Globus pallidus (tissue), 1 donor: Measurements from ENCODE around the gene SIN3A.
"Not testable (repeated sequence)": the region's sequence is repeated elsewhere in the genome, so short reads cannot be mapped to it uniquely, and the experiment has no call there.

Experiments
- DNase-seq: peaks from one replicate; pipeline ENCODE4 v3.0.0-alpha.2; 2015; ENCODE audit warnings: low spot score

Gene SIN3A

GRCh38 chr15:75450307-75451201, 936 bp downstream of the SIN3A start:
- peak; percentile 92 for DNase-seq

GRCh38 chr15:75449585-75450306, 1.7 kb downstream of the SIN3A start:
- no peak for DNase-seq

GRCh38 chr15:75448171-75448570, 3.3 kb downstream of the SIN3A start:
- DNase-seq: not testable (repeated sequence)

GRCh38 chr15:75446151-75446550, 5.3 kb downstream of the SIN3A start:
- no peak for DNase-seq

- not testable (repeated sequence) for DNase-seq
These were observed 6.2 kb downstream of the SIN3A start for GRCh38 chr15:75445324-75445723.

GRCh38 chr15:75443972-75444453, 7.5 kb downstream of the SIN3A start:
- DNase-seq: not testable (repeated sequence)

GRCh38 chr15:75437721-75438120, 13.8 kb downstream of the SIN3A start:
- no peak for DNase-seq

GRCh38 chr15:75436881-75437280, 14.6 kb downstream of the SIN3A start:
- no peak for DNase-seq

- DNase-seq: no peak
These were observed 19.8 kb downstream of the SIN3A start for GRCh38 chr15:75431682-75432081.

- no peak for DNase-seq
These were observed 20.2 kb downstream of the SIN3A start for GRCh38 chr15:75431270-75431669.

GRCh38 chr15:75430259-75430658, 21.2 kb downstream of the SIN3A start:
- DNase-seq: no peak

- DNase-seq: no peak
These were observed 23.3 kb downstream of the SIN3A start for GRCh38 chr15:75428152-75428551.

- no peak for DNase-seq
These were observed 25.5 kb downstream of the SIN3A start for GRCh38 chr15:75425966-75426500.

- no peak for DNase-seq
These were observed 28.9 kb downstream of the SIN3A start for GRCh38 chr15:75422554-75422953.

- no peak for DNase-seq
These were observed 30.8 kb downstream of the SIN3A start for GRCh38 chr15:75420698-75421097.

- DNase-seq: no peak
These were observed 34.9 kb downstream of the SIN3A start for GRCh38 chr15:75416584-75416983.

- no peak for DNase-seq
These were observed 41.3 kb downstream of the SIN3A start for GRCh38 chr15:75410196-75410595.

- no peak for DNase-seq
These were observed 44.4 kb downstream of the SIN3A start for GRCh38 chr15:75407083-75407482.

GRCh38 chr15:75403892-75404291, 47.6 kb downstream of the SIN3A start:
- no peak for DNase-seq

GRCh38 chr15:75397494-75397893, 54.0 kb downstream of the SIN3A start:
- DNase-seq: no peak

GRCh38 chr15:75389791-75390382, 61.6 kb downstream of the SIN3A start:
- DNase-seq: no peak

GRCh38 chr15:75383986-75384385, 67.5 kb downstream of the SIN3A start:
- not testable (repeated sequence) for DNase-seq
